ENCODE measurements around the gene EPB41L5. TPM values are rescaled to one million over a fixed set of nuclear protein-coding genes. Genes with fewer than 3 reads are reported as not detected.

The EPB41L5 gene
- polyA plus RNA-seq, 1 donor (not counting 4 experiments of a cell fraction or from before 2014, with no cell fraction given): 17.8 TPM

GRCh38 chr2:120075545-120075944 lies 62.7 kb downstream of the EPB41L5 start:
- Histone ChIP-seq H2AFZ (ENCODE audit: control insufficient read depth, low read length) (no peak overlapping the region), H3K9me1 (ENCODE audit: control insufficient read depth, extremely low read depth, insufficient read depth, low read length) (no peaks in the 10 kb centered on the region), H4K20me1 (ENCODE audit: control insufficient read depth, extremely low read depth, insufficient read depth, low read length) (no peaks in the 10 kb centered on the region), H3K4me3 (ENCODE audit: control insufficient read depth in 2 of 3, extremely low read depth in 1 of 3, insufficient read depth in 2 of 3, low read depth in 1 of 3, low read length in 3 of 3) (no peak overlapping the region), H3K4me2 (ENCODE audit: control insufficient read depth, extremely low read depth, insufficient read depth, low read depth, low read length) (no peak overlapping the region), H3K9ac (ENCODE audit: control insufficient read depth, extremely low read depth, insufficient read depth, low read length) (no peak overlapping the region), H3K9me3 (ENCODE audit: control insufficient read depth, low read depth, low read length) (no peaks in the 10 kb centered on the region), H3K27me3 (ENCODE audit: control insufficient read depth, extremely low read depth, insufficient read depth, low read length) (no peaks in the 10 kb centered on the region), H3K79me2 (ENCODE audit: control insufficient read depth, insufficient read depth, low read length) (no peaks in the 10 kb centered on the region), H3K36me3 (ENCODE audit: control insufficient read depth in 2 of 2, extremely low read depth in 1 of 2, insufficient read depth in 2 of 2, low read length in 2 of 2) (no peaks in the 10 kb centered on the region), H3K4me1 (ENCODE audit: control insufficient read depth, extremely low read depth, insufficient read depth, low read length) (no peaks in the 10 kb centered on the region), H3K27ac (ENCODE audit: control insufficient read depth, insufficient read depth, low read length) (no peak overlapping the region)
- FAIRE-seq (no peak), DNase-seq (ENCODE audit: low read depth, low spot score) (no peak)
- no peak for TF ChIP-seq EZH2 (IDR thresholded peaks at IDR 0.05; ENCODE audit: low read length)
- TF ChIP-seq, protein P1, sequence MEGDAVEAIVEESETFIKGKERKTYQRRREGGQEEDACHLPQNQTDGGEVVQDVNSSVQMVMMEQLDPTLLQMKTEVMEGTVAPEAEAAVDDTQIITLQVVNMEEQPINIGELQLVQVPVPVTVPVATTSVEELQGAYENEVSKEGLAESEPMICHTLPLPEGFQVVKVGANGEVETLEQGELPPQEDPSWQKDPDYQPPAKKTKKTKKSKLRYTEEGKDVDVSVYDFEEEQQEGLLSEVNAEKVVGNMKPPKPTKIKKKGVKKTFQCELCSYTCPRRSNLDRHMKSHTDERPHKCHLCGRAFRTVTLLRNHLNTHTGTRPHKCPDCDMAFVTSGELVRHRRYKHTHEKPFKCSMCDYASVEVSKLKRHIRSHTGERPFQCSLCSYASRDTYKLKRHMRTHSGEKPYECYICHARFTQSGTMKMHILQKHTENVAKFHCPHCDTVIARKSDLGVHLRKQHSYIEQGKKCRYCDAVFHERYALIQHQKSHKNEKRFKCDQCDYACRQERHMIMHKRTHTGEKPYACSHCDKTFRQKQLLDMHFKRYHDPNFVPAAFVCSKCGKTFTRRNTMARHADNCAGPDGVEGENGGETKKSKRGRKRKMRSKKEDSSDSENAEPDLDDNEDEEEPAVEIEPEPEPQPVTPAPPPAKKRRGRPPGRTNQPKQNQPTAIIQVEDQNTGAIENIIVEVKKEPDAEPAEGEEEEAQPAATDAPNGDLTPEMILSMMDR (optimal IDR thresholded peaks at IDR 0.05 in 1 of 3, IDR thresholded peaks at IDR 0.05 in 1 of 3, conservative IDR thresholded peaks at IDR 0.05 in 1 of 3; ENCODE audit: extremely low read depth in 1 of 3, insufficient read depth in 2 of 3, low read length in 3 of 3): no peak
- dilution Hi-C loops (cut with MboI; ENCODE audit: extremely low pct_ligation_motif_present, low sequenced_read_pairs): no loop called here

DNA sequence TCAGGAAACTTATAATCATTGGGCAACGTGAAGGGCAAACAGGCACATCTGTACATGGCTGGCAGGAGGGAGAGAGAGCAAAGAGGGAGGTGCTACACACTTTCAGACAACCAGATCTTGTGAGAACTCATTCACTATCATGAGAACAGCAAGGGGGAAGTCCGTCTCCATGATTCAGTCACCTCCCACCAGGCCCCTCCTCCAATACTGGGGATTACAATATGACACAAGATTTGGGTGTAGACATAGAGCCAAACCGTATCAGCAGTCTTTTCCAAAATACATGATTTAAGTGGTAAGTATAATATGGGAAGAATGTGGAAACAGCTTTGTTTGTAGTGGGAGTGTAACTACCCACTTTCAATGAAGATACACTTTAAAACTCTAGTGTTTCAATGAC lies 65.0 kb downstream of the EPB41L5 start:
- Histone ChIP-seq H3K4me1 (ENCODE audit: control insufficient read depth, extremely low read depth, insufficient read depth, low read length) (no peaks in the 10 kb centered on the region), H3K9me1 (ENCODE audit: control insufficient read depth, extremely low read depth, insufficient read depth, low read length) (no peaks in the 10 kb centered on the region), H3K27ac (ENCODE audit: control insufficient read depth, insufficient read depth, low read length) (no peak overlapping the region), H3K27me3 (ENCODE audit: control insufficient read depth, extremely low read depth, insufficient read depth, low read length) (no peaks in the 10 kb centered on the region), H3K4me2 (ENCODE audit: control insufficient read depth, extremely low read depth, insufficient read depth, low read depth, low read length) (no peak overlapping the region), H3K9ac (ENCODE audit: control insufficient read depth, extremely low read depth, insufficient read depth, low read length) (no peak overlapping the region), H4K20me1 (ENCODE audit: control insufficient read depth, extremely low read depth, insufficient read depth, low read length) (no peaks in the 10 kb centered on the region), H3K9me3 (ENCODE audit: control insufficient read depth, low read depth, low read length) (no peaks in the 10 kb centered on the region), H3K79me2 (ENCODE audit: control insufficient read depth, insufficient read depth, low read length) (no peaks in the 10 kb centered on the region), H3K4me3 (ENCODE audit: control insufficient read depth in 2 of 3, extremely low read depth in 1 of 3, insufficient read depth in 2 of 3, low read depth in 1 of 3, low read length in 3 of 3) (no peak overlapping the region), H3K36me3 (ENCODE audit: control insufficient read depth in 2 of 2, extremely low read depth in 1 of 2, insufficient read depth in 2 of 2, low read length in 2 of 2) (no peaks in the 10 kb centered on the region), H2AFZ (ENCODE audit: control insufficient read depth, low read length) (no peak overlapping the region)
- no peak for TF ChIP-seq EZH2 (IDR thresholded peaks at IDR 0.05; ENCODE audit: low read length)
- TF ChIP-seq, protein P1 (optimal IDR thresholded peaks at IDR 0.05 in 1 of 3, IDR thresholded peaks at IDR 0.05 in 1 of 3, conservative IDR thresholded peaks at IDR 0.05 in 1 of 3; ENCODE audit: extremely low read depth in 1 of 3, insufficient read depth in 2 of 3, low read length in 3 of 3): no peak
- FAIRE-seq: no peak
- dilution Hi-C loops (cut with MboI; ENCODE audit: extremely low pct_ligation_motif_present, low sequenced_read_pairs): no loop called here
- no peak for DNase-seq (ENCODE audit: low read depth, low spot score)

Measured in keratinocyte (primary cell).